NCI-H2081 (cell line): ENCODE data around the gene PDE9A.
"Not testable (repeated sequence)": the region's sequence is repeated elsewhere in the genome, so short reads cannot be mapped to it uniquely, and the experiment has no call there.

ENCODE experiments used
- DNase-seq, 2 experiments: peaks; one replicate each; lab custom pipeline; 2025; lab: John Stamatoyannopoulos, UW

PDE9A gene

DNA sequence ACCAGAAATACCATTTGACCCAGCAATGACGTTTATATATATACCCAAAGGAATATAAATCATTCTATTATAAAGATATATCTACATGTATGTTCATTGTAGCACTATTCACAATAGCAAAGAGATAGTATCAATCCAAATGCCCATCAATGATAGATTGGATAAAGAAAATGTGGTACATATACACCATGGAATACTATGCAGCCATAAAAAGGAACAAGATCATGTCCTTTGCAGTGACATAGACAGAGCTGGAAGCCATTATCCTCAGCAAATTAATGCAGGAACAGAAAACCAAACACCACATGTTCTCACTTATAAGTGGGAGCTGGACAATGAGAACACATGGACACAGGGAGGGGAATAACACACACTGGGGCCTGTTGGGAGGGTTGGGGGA is 55.5 kb downstream of the PDE9A start:
- not testable (repeated sequence) for DNase-seq

DNA sequence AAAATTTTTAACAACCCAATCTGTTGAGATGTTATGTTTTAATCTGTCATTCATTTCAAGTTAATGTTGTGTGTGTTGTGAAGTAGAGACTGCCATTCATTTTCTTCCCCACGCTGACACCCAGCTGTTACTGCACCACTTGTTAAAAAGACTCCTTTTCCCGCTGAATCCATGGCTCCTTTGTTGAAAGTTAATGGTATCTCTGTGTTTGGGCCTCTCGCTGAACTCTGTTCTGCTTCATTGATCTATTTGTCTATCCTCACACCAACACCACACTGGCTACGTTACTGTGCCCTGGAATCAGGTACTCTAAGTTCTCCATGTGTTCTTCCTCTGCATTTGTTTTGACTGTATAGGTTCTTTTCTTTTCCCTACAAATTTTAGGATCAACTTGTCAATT is 58.2 kb downstream of the PDE9A start:
- DNase-seq, result no peak

GRCh38 chr21:42715427-42715826 is 62.0 kb downstream of the PDE9A start:
- DNase-seq, result not testable (repeated sequence)

DNA sequence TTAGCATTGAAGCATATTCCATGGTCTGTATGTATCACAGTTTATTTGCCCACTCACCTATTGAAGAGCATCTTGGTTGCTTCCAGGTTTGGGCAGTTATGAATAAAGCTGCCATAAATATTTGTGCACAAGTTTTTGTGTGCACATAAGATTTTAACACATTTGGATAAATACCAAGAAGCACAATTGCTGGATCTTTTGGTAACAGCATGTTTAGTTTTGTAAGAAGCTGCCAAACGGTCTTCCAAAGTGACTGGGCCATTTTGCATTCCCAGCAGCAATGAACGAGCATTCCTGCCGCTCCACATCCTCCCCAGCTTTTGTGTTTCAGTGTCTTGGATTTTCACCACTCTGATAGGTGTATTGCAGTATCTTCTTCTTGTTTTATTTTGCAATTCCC is 62.7 kb downstream of the PDE9A start:
- no peak for DNase-seq

DNA sequence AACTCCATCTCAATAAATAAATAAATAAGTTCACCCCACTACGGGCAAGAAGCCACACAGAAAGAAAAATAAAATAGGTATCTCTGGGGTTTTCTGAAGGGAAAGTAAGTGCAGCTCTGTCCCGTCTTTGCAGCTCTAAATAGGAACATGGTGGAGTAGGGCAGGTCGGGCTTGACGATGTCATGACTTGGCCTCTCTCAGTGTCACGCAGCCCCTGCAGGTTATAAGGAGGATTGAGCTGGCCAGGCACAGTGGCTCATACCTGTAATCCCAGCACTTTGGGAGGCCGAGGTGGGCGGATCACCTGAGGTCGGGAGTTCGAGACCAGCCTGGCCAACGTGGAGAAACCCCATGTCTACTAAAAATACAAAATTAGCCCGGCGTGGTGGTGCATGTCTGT is 67.1 kb downstream of the PDE9A start:
- not testable (repeated sequence) for DNase-seq

DNA sequence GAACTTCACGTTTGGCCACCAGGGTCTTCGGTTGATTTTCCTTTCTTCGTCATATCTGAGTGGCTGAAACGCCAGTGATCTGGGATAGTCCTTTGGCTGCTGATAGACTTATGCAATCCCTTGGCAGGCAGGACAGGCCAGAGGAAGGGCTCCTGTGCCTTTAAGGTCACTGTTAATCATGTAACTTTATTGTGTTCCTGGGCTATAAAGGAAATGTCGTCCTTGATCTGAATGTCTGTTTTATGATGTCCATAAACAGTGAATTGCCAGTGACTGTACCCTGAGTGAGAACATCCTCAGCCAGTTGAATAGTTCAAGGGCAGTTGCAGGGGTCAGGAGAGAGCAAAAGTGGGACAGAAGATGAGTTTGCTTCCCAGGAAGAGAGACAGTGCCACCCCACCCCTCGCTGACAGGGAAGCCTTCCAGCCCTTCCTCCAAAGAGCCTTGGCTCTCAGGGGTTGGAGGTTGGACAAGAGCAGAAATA is 68.0 kb downstream of the PDE9A start:
- DNase-seq, result no peak

GRCh38 chr21:42722153-42722552 is 68.7 kb downstream of the PDE9A start:
- DNase-seq, result no peak

GRCh38 chr21:42722808-42723473 is 69.5 kb downstream of the PDE9A start:
- DNase-seq, result no peak

GRCh38 chr21:42724226-42724920 is 71.0 kb downstream of the PDE9A start:
- DNase-seq, result no peak

DNA sequence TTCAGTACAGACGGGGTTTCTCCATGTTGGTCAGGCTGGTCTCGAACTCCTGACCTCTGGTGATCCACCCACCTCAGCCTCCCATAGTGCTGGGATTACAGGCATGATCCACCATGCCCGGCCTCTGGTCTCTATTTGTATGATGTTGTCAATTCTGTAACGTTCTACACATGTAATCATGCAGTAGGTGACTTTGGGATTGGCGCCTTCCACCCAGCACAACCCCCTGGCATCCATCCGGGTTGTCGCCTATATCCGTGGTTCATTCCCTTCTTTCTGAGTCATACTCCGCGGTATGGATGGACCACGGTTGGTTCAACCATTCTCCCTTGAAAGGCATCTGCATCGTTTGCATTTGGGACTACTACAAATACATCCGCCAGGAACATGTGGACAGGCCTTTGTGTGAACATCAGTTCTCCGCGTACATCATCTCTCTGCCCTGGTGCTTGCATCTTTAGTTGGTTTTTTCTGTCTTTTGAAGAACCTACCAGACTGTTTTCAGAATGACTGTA is 72.1 kb downstream of the PDE9A start:
- DNase-seq, result no peak

GRCh38 chr21:42731264-42732032 is 78.0 kb downstream of the PDE9A start:
- DNase-seq, result no peak

DNA sequence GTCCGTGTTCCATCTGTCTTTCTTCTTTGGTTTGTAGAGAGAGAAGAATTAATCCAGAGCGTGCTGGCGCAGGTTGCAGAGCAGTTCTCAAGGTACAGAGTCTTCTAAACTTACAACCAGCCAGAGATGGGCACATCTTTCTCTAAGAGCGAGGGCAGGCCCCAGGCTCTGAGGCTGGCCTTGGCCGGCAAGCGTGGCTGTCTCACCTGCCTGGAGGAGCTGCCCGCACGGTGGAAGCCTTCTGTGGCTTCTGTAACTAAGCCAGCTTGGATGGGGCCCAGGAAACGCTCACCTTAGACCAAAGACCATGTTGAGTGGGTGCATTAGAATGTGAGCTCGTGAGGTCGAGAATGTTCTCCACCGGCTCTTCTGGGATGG is 78.6 kb downstream of the PDE9A start:
- no peak for DNase-seq

- DNase-seq, result no peak
Measured at GRCh38 chr21:42733037-42733627, 79.7 kb downstream of the PDE9A start.

DNA sequence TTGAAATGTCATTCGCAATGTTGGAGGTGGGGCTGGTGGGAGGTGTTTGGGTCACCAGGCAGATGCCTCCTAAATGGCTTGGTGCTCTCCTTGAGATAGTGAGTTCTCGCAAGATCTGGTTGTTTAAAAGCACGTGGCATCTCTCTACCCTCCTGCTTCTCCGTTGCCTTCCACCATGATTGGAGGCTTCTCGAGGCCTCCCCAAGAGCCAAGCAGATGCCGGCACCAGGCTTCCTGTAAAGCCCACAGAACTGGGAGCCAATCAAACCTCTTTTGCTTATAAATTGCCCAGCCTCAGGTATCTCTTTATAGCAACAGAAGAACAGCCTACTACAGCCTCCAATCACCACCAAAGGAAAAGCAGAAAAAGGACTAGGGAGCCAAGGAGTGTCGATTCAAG is 80.5 kb downstream of the PDE9A start:
- no peak for DNase-seq

DNA sequence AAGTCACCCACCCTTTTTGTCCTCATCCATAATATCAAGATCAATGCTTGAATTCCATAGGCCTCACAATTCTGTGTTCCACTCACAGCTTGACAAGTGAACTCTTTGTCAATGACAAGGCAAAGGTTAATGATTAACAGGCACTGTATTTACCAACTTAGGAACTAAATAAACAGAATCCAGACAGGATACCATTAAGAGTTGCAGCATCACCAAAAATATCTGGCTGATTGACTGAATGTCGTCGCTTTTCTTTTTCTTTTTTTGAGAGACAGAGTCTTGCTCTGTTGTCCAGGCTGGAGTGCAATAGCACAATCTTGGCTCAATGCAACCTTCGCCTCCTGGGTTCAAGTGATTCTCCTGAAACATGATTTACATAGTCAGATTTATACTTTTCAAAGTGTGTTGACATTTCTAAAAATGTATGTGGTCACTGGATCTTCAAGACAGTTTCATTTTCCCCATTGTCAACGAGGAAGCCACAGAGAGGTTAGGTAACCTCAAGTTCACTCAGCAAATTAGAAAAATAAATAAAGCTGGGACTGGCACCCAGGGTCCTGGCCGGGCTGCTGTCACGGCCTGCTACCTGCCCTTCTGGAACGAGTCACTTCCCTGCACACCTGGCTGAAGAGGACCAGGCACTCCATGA is 81.0 kb downstream of the PDE9A start:
- no peak for DNase-seq

- no peak for DNase-seq
Measured at GRCh38 chr21:42735061-42735460, 81.6 kb downstream of the PDE9A start.

DNA sequence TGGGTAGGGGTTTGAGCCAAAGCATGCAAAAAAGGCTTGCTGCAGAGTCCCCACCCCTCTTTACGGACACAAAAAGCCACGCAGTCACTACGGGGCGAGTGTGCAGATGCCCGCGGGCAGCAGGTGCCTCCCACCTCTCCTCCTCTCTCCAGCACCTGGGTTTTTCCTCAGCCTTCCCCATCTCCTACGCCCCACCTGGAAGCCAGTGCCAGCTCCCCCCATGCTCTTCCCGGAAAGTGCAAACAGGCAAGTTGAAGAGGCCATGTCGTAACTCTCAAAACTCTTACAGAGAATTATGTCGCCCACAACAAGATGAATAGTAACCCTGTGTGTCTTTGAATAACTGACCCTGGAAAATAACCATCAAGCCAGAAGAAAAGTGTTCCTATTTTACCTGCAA is 82.5 kb downstream of the PDE9A start:
- no peak for DNase-seq

DNA sequence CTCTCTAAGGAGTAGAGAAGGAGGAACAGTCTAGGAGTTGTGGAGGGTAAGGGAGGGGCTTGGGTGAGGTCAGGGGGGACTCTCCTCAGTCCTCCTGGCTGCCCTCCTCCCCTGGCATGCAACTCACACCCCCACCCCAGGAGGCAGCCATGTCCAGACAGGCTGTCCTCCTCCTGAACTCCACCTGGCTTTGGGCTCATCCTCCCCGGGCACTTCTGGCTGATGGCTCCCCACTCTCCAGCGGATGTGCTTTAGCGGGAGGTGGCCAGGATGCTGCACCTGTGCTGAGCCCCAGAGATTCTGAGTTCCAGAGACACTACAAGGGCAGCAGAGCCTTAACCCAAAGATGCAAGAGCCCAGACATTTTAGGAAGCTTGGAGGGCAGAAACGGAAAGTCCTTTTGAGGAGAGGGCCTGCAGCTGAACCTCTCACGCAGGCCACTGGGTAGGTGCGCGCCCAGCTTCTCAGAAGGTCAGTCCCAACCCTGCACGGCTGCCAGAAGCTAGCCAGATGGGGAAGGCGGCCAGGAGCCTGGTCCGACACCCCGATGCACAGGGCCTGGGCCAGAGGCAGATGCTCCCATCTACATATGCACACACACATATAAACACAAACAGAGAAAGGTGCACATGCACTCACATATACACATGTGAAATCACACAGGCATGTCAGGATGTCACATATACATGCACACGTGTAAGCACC is 83.4 kb downstream of the PDE9A start:
- DNase-seq, result no peak

- no peak for DNase-seq
Measured at GRCh38 chr21:42737951-42738590, 84.7 kb downstream of the PDE9A start.

DNA sequence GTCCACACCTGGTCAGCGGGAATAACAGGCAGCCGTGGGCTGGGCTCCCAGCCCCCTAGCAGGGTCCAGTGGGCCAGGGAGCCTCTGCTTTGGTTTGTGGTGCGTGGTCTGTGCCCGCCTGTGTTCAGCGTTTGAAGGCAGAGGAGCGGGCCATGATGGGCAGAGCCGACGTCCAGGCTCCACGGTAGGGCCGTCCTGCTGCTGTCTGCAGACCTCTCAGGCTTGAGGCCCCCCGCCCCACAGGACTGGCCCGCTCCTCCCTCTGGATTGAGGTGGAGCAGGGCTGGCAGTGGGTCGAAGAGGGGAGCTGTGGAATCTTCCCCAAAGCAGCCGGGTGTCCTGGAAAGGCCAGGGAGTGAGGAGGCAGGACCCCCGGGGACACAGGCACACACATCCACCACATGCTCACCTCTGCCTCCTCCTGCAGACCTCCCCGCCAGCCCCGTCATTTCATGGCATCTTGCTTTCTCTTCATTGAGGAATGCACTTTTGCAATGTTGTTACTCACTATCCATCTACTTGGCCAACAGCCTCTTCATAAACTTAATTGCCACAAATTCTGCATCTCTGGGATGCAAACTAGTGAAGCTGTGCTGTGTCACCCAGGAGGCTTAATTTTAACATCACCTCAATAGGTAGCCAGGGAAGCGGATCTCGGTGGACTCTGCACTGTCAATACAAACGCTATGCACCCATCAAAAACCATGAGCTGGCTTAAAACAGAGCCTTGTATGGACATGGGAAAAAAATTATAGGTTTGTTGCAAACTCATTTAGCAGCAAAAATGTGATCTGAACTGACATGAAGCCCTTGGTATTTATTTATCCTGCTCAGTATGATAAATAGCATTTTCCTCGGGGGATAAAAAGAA is 85.9 kb downstream of the PDE9A start:
- DNase-seq, result no peak
